Gastrocnemius medialis (tissue), 4 donors: ENCODE measurements around the gene OSTM1.
"Not testable (repeated sequence)": the region's sequence is repeated elsewhere in the genome, so short reads cannot be mapped to it uniquely, and the experiment has no call there.

Experiments
- POLR2A ChIP-seq, 2 donors: fragments of 450-650 bp; IDR thresholded peaks; one replicate each; pipeline ENCODE4 v1.6.1; 2017; ENCODE audit warnings: antibody characterized with exemption in 2 of 2, mild to moderate bottlenecking in 2 of 2, moderate library complexity in 2 of 2
- TF ChIP-seq, protein P1 (sequence below), 5 experiments: fragments of 450-650 bp in 3 of 5; fragments of 200-600 bp in 2 of 5; sonication (generic) in 2 of 5; IDR thresholded peaks in 4 of 5; conservative IDR thresholded peaks in 1 of 5; 1 replicate in 4 of 5; 2 replicates in 1 of 5; pipeline ENCODE4 v1.5.1; 2016 to 2019; ENCODE audit warnings: antibody characterized with exemption in 5 of 5, mild to moderate bottlenecking in 3 of 5, moderate library complexity in 3 of 5

GRCh38 chr6:108016283-108016682 lies 58.3 kb downstream of the OSTM1 start:
- TF ChIP-seq, protein P1, sequence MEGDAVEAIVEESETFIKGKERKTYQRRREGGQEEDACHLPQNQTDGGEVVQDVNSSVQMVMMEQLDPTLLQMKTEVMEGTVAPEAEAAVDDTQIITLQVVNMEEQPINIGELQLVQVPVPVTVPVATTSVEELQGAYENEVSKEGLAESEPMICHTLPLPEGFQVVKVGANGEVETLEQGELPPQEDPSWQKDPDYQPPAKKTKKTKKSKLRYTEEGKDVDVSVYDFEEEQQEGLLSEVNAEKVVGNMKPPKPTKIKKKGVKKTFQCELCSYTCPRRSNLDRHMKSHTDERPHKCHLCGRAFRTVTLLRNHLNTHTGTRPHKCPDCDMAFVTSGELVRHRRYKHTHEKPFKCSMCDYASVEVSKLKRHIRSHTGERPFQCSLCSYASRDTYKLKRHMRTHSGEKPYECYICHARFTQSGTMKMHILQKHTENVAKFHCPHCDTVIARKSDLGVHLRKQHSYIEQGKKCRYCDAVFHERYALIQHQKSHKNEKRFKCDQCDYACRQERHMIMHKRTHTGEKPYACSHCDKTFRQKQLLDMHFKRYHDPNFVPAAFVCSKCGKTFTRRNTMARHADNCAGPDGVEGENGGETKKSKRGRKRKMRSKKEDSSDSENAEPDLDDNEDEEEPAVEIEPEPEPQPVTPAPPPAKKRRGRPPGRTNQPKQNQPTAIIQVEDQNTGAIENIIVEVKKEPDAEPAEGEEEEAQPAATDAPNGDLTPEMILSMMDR (IDR thresholded peaks at IDR 0.05 in 4 of 5, conservative IDR thresholded peaks at IDR 0.05 in 1 of 5): not testable (repeated sequence)
- TF ChIP-seq POLR2A (IDR thresholded peaks at IDR 0.05): not testable (repeated sequence)
